DMS53 treated with DMSO at 0.1 percent for 48 hours (cell line): ENCODE results near the gene DNAH3.
"Not testable (repeated sequence)": the region's sequence is repeated elsewhere in the genome, so short reads cannot be mapped to it uniquely, and the experiment has no call there.

ENCODE experiments used
- DNase-seq: peaks from one replicate; lab custom pipeline; 2025; ENCODE audit not compliant: unreplicated experiment; lab: John Stamatoyannopoulos, UW

Gene DNAH3

DNA sequence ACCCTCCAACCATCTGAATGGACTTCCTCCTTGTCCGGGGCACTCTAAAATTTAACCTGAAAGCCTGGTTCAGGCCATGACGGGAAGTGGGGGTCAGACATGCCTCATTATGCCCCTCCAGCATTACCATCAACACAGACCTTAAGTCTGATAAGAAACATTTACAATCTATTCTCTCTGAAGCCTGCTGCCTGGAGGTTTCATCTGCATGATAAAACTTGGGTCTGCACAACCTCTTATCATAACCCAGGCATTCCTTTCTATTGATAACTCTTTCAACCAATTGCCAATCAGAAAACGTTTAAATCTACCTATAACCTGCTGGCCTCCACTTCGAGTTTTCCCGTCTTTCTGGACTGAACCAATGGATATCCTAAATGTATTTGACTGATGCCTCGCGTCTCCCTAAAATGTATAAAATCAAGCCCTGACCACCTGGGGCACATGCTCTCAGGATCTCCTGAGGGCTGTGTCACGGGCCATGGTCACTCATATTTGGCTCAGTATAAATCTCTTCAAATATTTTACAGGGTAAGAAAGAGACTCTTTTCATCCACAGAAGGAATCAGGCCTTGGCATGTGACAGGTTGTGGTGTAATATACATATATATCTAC lies 204.5 kb downstream of the DNAH3 start:
- DNase-seq = no peak

DNA sequence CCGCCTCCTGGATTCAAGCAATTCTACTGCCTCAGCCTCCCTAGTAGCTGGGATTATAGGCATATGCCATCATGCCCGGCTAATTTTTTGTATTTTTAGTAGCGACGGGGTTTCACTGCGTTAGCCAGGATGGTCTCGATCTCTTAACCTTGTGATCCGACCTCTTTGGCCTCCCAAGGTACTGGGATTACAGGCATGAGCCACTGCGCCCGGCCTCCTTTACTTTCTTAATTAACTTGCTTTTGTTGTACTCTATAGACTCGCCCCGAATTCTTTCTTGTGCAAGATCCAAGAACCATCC lies 205.1 kb downstream of the DNAH3 start:
- DNase-seq = not testable (repeated sequence)

GRCh38 chr16:20944861-20945574 lies 205.6 kb downstream of the DNAH3 start:
- no peak for DNase-seq

- DNase-seq = no peak
These were observed 208.4 kb downstream of the DNAH3 start for GRCh38 chr16:20942256-20942655.

GRCh38 chr16:20941636-20941926 lies 209.1 kb downstream of the DNAH3 start:
- no peak for DNase-seq

DNA sequence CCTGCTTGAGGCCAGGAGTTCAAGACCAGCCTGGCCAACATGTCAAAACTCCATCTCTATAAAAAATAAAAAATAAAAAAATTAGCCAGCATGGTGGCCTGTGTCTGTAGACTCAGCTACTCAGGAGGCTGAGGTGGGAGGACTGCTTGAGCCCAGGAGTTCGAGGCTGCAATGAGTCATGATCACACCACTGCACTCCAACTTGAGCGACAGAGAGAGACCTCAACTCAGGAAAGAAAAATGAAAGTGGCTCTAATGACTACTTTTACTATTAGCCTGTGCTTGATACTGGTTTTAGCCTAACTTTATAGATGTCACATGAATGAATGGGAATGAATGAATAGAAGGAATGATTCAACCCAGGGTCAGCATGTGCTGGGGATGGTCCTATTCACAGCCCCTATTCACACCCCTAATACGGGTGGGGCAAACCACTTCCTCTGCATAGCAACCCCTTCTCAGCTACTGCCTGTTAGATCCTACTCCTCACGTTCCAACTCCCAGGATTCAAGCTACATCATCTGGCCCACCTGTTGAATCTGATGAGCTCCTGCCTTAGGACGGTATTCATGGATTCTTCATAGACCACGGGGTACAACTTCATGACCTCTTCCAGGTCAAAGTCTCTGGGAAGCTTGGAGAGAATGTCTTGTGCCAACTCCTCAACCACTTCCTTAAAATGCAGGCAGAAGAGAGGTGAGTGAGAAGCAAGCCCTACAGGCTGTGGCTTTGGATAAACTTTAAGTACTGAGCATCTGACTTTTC lies 209.6 kb downstream of the DNAH3 start:
- no peak for DNase-seq

DNA sequence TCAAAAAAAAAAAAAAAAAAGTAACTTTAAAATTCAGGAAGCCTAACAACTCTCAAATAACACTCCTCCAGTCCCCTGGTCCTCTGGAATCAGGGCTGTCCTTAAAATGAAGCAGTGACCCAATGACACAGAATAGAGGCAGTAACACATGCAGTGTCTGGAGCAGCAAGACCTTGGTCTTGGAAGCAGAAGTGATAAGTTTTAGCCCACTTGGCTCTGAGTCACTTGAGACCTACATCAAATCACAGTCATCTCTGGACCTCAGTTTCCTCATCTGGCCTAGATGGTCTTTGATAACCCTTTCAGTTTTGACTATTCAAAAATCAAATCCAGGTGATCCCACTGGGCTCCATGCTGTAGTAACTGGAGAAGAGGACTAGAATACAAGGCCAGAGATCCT lies 211.0 kb downstream of the DNAH3 start:
- DNase-seq = no peak

DNA sequence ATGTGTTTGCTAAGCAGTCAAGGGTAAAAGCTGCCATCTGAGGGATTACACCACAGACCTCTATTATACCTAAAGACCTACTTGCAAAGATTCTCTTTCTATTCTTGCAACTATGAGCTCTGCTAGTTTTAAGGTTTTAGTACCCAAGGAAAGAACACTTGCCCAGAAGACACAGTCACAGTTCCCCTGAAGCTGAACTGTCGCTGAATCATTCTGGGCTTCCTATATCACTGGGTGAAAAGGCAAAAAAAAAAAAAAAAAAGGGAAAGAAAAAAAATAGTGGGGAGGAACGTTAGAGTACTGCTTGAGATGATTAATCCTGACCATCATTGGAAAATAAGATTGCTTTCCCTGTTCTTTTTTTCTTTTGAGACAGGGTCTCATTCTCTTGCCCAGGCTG lies 212.2 kb downstream of the DNAH3 start:
- DNase-seq = no peak

- DNase-seq = no peak
These were observed 212.9 kb downstream of the DNAH3 start for GRCh38 chr16:20937736-20938135.

GRCh38 chr16:20933589-20933988 lies 217.1 kb downstream of the DNAH3 start:
- no peak for DNase-seq

DNA sequence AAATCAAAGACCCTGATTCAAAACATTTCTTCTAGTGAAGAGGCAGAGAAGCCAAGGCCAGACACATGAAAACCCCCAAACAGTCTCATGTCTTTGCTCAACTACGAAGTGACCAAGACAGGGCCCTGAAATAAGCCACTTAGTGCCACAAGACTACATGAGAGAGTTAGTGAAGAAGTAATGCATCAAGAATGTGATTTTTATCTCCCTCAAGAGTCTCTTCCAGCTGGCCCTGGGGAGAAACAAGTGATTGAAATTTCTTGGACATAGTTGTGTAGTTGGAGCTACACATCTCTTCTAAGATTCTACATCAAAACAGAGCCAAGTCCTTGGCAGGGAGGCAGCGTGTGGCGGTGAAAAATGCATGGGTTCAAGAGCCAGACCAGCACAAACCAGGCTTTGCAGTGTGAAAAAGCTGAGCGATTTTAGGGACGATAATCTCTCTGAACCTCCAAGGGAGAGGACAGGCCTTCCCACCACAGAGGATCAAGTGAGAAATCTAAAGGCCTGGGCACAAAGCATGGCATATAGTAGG lies 219.5 kb downstream of the DNAH3 start:
- no peak for DNase-seq

GRCh38 chr16:20930365-20930690 lies 220.3 kb downstream of the DNAH3 start:
- no peak for DNase-seq

GRCh38 chr16:20929676-20930364 lies 220.8 kb downstream of the DNAH3 start:
- not testable (repeated sequence) for DNase-seq

GRCh38 chr16:20928774-20929411 lies 221.8 kb downstream of the DNAH3 start:
- no peak for DNase-seq

DNA sequence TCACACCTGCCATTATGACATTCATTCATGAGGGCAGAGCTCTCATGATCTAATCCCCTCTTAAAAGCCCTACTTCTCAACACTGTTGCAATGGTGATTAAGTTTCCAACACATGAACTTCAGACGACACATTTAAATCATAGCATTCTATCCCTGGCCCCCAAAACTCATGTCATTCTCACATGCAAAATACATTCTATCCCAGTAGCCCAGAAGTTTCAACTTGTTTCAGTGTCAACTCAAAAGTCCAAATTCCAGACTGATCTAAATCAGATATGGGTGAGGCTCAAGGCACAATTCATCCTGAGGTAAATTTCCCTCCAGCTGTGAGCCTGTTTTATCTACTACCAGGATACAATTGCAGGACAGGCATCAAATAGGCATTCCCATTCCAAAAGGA lies 224.9 kb downstream of the DNAH3 start:
- DNase-seq = no peak

DNA sequence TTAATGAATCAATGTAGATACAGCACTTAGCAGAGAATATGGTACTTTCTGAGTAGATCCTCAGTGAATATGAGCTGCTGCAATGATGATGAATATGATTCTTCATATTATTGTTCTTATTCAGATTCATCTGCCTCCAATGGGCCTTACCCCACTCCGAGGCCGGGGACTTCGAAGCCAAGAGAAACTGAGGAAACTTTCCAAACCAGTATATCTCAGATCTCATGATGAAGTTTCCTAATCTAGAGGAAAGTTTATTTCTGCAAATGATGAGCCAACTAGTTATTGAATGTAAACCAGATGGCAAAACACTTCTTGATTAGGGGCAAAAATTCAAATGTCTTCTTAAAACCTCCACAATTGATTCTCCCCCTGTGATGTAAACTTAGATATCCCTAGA lies 226.8 kb downstream of the DNAH3 start:
- DNase-seq = no peak

GRCh38 chr16:20920799-20921198 lies 229.8 kb downstream of the DNAH3 start:
- DNase-seq = no peak

GRCh38 chr16:20920091-20920490 lies 230.6 kb downstream of the DNAH3 start:
- DNase-seq = no peak

DNA sequence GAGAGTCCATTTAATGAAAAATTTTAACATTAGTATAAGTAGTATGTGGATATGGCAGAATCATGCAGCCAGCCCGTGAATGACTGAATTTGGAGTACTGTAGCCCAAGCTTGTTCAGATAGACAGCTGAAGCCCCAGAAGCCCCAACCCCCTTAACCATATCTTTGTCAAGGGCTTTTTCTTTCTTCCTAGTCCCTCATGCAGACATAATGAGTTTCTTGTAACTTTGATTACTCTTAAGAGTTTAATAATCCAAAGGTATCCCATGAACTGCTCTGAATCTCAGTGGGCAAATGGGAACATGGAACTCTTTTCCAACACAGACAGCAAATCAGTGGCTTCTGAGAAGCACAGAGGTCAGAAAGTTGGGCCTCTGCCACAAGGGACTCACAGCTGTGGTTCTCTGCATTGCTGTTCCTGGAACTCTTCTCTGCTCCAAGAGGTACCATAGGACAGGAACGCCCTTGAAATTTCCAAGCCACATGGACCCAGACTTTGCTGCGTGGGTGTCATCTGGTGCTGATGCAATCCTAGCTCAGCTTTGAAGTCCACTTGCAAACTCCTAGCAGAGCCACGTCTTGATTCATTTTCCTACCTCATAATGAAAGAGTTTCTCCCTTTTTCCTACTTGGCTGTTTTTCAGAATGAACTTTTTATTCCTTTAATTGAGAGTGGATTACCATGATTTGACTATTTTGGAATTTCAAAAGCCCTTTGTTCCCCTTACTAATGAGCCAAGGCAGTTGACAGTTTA lies 232.0 kb downstream of the DNAH3 start:
- no peak for DNase-seq

DNA sequence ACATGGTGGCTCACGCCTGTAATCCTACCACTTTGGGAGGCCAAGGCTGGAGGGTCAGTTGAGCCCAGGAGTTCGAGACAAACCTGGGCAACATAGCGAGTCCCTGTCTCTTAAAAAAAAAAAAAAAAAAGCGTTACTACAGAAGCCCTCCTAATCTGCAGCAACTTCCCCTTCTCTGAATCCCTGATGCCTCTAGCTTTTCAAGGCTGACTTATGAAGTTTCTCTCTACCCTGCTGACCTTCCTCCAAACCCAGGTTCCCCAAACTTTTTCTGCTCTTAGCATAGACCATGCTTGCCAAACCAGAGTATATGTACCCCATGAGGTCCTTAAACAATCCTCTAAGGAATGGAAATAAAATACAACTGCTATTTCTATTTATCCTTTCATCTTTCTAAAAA lies 233.7 kb downstream of the DNAH3 start:
- no peak for DNase-seq

DNA sequence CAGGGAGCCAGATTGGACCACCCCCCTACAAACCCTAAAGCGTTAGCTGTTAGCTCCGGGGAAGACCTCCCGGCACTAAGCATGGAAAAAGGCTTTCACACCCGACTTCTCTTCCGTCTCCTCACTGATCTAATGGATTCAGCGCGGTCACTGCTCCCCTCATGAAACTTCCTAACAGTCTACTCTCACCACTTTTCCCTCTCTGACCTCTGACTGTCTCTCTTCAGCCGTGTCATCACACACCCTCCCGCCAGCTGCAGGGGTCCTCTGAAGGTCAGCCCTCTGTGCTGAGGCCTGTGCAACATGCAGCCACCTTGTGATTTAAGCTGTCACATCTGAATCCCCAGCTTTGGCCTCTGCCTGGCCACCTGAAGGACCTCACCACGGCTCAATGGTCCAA lies 234.4 kb downstream of the DNAH3 start:
- DNase-seq = no peak
